Urinary bladder (tissue), 4 donors: ENCODE data around the gene CP. TPM values are rescaled to one million over a fixed set of nuclear protein-coding genes. Genes with fewer than 3 reads are reported as not detected.

Experiments
- DNase-seq: peaks from one replicate; pipeline ENCODE4 v3.0.0-alpha.2; 2015; ENCODE audit errors: extremely low spot score
- H3K27ac ChIP-seq: one replicate; pipeline ENCODE4 v1.5.1; 2013; ENCODE audit warnings: low read depth, mild to moderate bottlenecking, moderate library complexity
- H3K36me3 ChIP-seq: one replicate; pipeline ENCODE4 v1.6.1; 2013; ENCODE audit warnings: mild to moderate bottlenecking, moderate library complexity; ENCODE audit not compliant: insufficient read depth
- H3K4me1 ChIP-seq: one replicate; pipeline ENCODE4 v1.6.1; 2013; ENCODE audit warnings: mild to moderate bottlenecking, moderate library complexity; ENCODE audit not compliant: insufficient read depth
- H3K4me3 ChIP-seq: one replicate; pipeline ENCODE4 v1.5.1; 2013; ENCODE audit warnings: low read depth, low read length
- WGBS: extraction: QIAGEN DNeasy Blood & Tissue Kit; methylation state at CpG from one replicate; pipeline ENCODE4 v1.1.7; 2013; 5-methylcytosine and 5-hydroxymethylcytosine counted together
- polyA plus RNA-seq: library from polyadenylated mRNA; stranded (reverse); fragments of 200-250 nt; gene quantifications from one replicate; pipeline ENCODE4 v1.2.3, GENCODE V29; 2013
- total RNA-seq: library from RNA; depleted of rRNA; stranded (reverse); fragments of >200 nt; gene quantifications from one replicate; pipeline ENCODE4 v1.2.3, GENCODE V29; 2014
- donor health status: healthy with polysubstance abuse.
- donor health status: healthy.

The CP gene
- total and polyA plus RNA-seq, 2 donors: 1.9 to 12.7 TPM

GRCh38 chr3:149151843-149152242, 69.8 kb downstream of the CP start:
- Histone ChIP-seq H3K4me1 (no peaks in the 10 kb centered on the region), H3K4me3 (no peak overlapping the region), H3K27ac (no peak overlapping the region), H3K36me3 (peaks cover 6% of the 10 kb centered on the region)
- 59% methylated on average over 2 of the region's 2 CpGs for WGBS
- no peak for DNase-seq

- no peak overlapping the region for H3K27ac ChIP-seq
- no peak for DNase-seq
- H3K4me1 ChIP-seq: no peaks in the 10 kb centered on the region
- 97% methylated on average over 6 of the region's 6 CpGs for WGBS
- no peak overlapping the region for H3K4me3 ChIP-seq
- peaks cover 2% of the 10 kb centered on the region for H3K36me3 ChIP-seq
Measured at GRCh38 chr3:149150436-149150835, 71.2 kb downstream of the CP start.

- no peak overlapping the region for H3K4me3 ChIP-seq
- 91% methylated on average over 1 of the region's 1 CpG for WGBS
- H3K27ac ChIP-seq: no peak overlapping the region
- no peak for DNase-seq
- H3K36me3 ChIP-seq: no peaks in the 10 kb centered on the region
- no peaks in the 10 kb centered on the region for H3K4me1 ChIP-seq
Measured at GRCh38 chr3:149145974-149146373, 75.7 kb downstream of the CP start.

GRCh38 chr3:149145356-149145755, 76.3 kb downstream of the CP start:
- Histone ChIP-seq H3K4me3 (no peak overlapping the region), H3K27ac (no peak overlapping the region), H3K4me1 (no peaks in the 10 kb centered on the region), H3K36me3 (no peaks in the 10 kb centered on the region)
- WGBS: 84% methylated on average over 2 of the region's 2 CpGs
- DNase-seq: no peak

- WGBS: 85% methylated on average over 4 of the region's 4 CpGs
- no peak for DNase-seq
- H3K36me3 ChIP-seq: no peaks in the 10 kb centered on the region
Measured at GRCh38 chr3:149142682-149143081, 78.9 kb downstream of the CP start.

GRCh38 chr3:149134575-149134974, 87.1 kb downstream of the CP start:
- 75% methylated on average over 3 of the region's 3 CpGs for WGBS
- Histone ChIP-seq H3K27ac (no peak overlapping the region), H3K4me1 (peaks cover 2% of the 10 kb centered on the region), H3K36me3 (no peaks in the 10 kb centered on the region), H3K4me3 (no peak overlapping the region)
- DNase-seq: no peak

More at GRCh38 chr3:149142682-149143081, 78.9 kb downstream of the CP start:
- H3K4me1 ChIP-seq: no peaks in the 10 kb centered on the region
- no peak overlapping the region for H3K4me3 ChIP-seq
- H3K27ac ChIP-seq: no peak overlapping the region

- WGBS: 66% methylated on average over 4 of the region's 4 CpGs
- Histone ChIP-seq H3K27ac (no peak overlapping the region), H3K36me3 (no peaks in the 10 kb centered on the region), H3K4me1 (peaks cover 4% of the 10 kb centered on the region), H3K4me3 (no peak overlapping the region)
- DNase-seq: no peak
Measured at GRCh38 chr3:149131589-149131988, 90.0 kb downstream of the CP start.

- under 1% methylated on average over 84 of the region's 84 CpGs for WGBS
- Histone ChIP-seq H3K4me3 (peak within 1 kb of the TSS; percentile 75), H3K4me1 (peaks cover 3% of the 10 kb centered on the region), H3K27ac (peak within 1 kb of the TSS; percentile 68), H3K36me3 (no peaks in the 10 kb centered on the region)
- DNase-seq: peak; percentile 62
Measured at GRCh38 chr3:149129326-149130205, 92.1 kb downstream of the CP start, which contains the start of gene HPS3. HPS3 (plus strand) TSS chr3:149129638; CDS start chr3:149129724, 86 bp downstream.

- H3K4me3 ChIP-seq: peak overlapping the region; percentile 75
- peaks cover 1% of the 10 kb centered on the region for H3K4me1 ChIP-seq
- WGBS: 2% methylated on average over 4 of the region's 4 CpGs
- H3K27ac ChIP-seq: no peak overlapping the region
- DNase-seq: no peak
- H3K36me3 ChIP-seq: no peaks in the 10 kb centered on the region
Measured at GRCh38 chr3:149128821-149129220, 92.8 kb downstream of the CP start.

GRCh38 chr3:149122721-149123578, 98.7 kb downstream of the CP start:
- DNase-seq: no peak
- H3K4me3 ChIP-seq: no peak overlapping the region
- WGBS: 88% methylated on average over 4 of the region's 4 CpGs
- H3K36me3 ChIP-seq: no peaks in the 10 kb centered on the region
- H3K27ac ChIP-seq: no peak overlapping the region
- no peaks in the 10 kb centered on the region for H3K4me1 ChIP-seq

Other genes starting within 250 kb of the CP start
- gene GYG1, start 230.3 kb downstream of the CP start, total RNA-seq: 33.2 TPM
- gene GYG1, start 230.3 kb downstream of the CP start, polyA plus RNA-seq: 214 TPM
- gene HLTF, start 135.3 kb downstream of the CP start, total RNA-seq: 72.7 TPM
- gene HLTF, start 135.3 kb downstream of the CP start, polyA plus RNA-seq: 13.5 TPM
- gene HPS3, start 92.2 kb downstream of the CP start, total RNA-seq: 30.5 TPM
- gene HPS3, start 92.2 kb downstream of the CP start, polyA plus RNA-seq: 12.7 TPM
- gene TM4SF18, start 111.8 kb upstream of the CP start, total RNA-seq: 33.4 TPM
- 3.2 TPM for gene TM4SF18, start 111.8 kb upstream of the CP start, polyA plus RNA-seq
- gene TM4SF1, start 155.8 kb upstream of the CP start, total RNA-seq: 124 TPM
- 64.8 TPM for gene TM4SF1, start 155.8 kb upstream of the CP start, polyA plus RNA-seq